GM23338 (cell line): ENCODE measurements around the gene CNTNAP4. TPM values are rescaled to one million over a fixed set of nuclear protein-coding genes. Genes with fewer than 3 reads are reported as not detected.

Experiments used
- ATAC-seq: fragments of 200-7000 bp; cut with Tn5 transposase; 3 replicates; pipeline ENCODE4 v1.9.1; 2020
- DNase-seq: peaks from one replicate; pipeline ENCODE4 v3.0.0-alpha.2; 2015; ENCODE audit warnings: low spot score
- H2AFZ ChIP-seq: fragments of 200-600 bp; sonication (generic); 2 replicates; pipeline ENCODE4 v1.8.0; 2016; ENCODE audit warnings: antibody characterized with exemption, mild to moderate bottlenecking, moderate library complexity
- H3F3A ChIP-seq: fragments of 200-600 bp; sonication (generic); replicated peaks from 2 replicates; pipeline ENCODE4 v1.8.0; 2017; ENCODE audit warnings: antibody characterized with exemption, mixed run types, low read depth
- H3K27ac ChIP-seq: fragments of 200-600 bp; sonication (generic); 2 replicates; pipeline ENCODE4 v1.6.1; 2016; ENCODE audit warnings: low read depth
- H3K27me3 ChIP-seq: fragments of 200-600 bp; sonication (generic); 2 replicates; pipeline ENCODE4 v1.8.0; 2016; ENCODE audit warnings: mild to moderate bottlenecking, mixed run types, moderate library complexity; ENCODE audit not compliant: insufficient read depth
- H3K36me3 ChIP-seq: fragments of 200-600 bp; sonication (generic); 2 replicates; pipeline ENCODE4 v1.8.0; 2016; ENCODE audit warnings: mild to moderate bottlenecking; ENCODE audit not compliant: insufficient read depth
- H3K4me1 ChIP-seq: fragments of 200-600 bp; sonication (generic); 2 replicates; pipeline ENCODE4 v1.8.0; 2016; ENCODE audit warnings: mild to moderate bottlenecking, moderate library complexity; ENCODE audit not compliant: insufficient read depth
- H3K4me2 ChIP-seq: fragments of 200-600 bp; sonication (generic); 2 replicates; pipeline ENCODE4 v1.7.1; 2017; ENCODE audit warnings: mixed run types
- H3K4me3 ChIP-seq: fragments of 200-600 bp; sonication (generic); 2 replicates; pipeline ENCODE4 v1.6.1; 2016; ENCODE audit warnings: mixed run types
- H3K79me2 ChIP-seq: fragments of 200-600 bp; sonication (generic); replicated peaks from 2 replicates; pipeline ENCODE4 v1.8.0; 2017; ENCODE audit warnings: mild to moderate bottlenecking; ENCODE audit not compliant: insufficient read depth
- H3K9me2 ChIP-seq: fragments of 200-600 bp; sonication (generic); 2 replicates; pipeline ENCODE4 v1.8.0; 2017; ENCODE audit not compliant: insufficient read depth
- H4K20me1 ChIP-seq: fragments of 200-600 bp; sonication (generic); replicated peaks from 2 replicates; pipeline ENCODE4 v1.8.0; 2017; ENCODE audit warnings: mild to moderate bottlenecking; ENCODE audit not compliant: insufficient read depth
- H3K27ac Mint-ChIP-seq: 2 replicates; pipeline ENCODE4 v1.8.0; 2020; ENCODE audit warnings: inconsistent platforms, mild to moderate bottlenecking, moderate library complexity, mixed read lengths
- H3K27me3 Mint-ChIP-seq: 3 replicates; pipeline ENCODE4 v1.8.0; 2022; ENCODE audit warnings: low read depth, mild to moderate bottlenecking, moderate library complexity, mixed read lengths, inconsistent platforms; ENCODE audit not compliant: insufficient read depth, poor library complexity
- H3K36me3 Mint-ChIP-seq: 3 replicates; pipeline ENCODE4 v1.8.0; 2021; ENCODE audit warnings: low read depth, mild to moderate bottlenecking, inconsistent platforms, moderate library complexity, mixed read lengths
- H3K4me1 Mint-ChIP-seq: 3 replicates; pipeline ENCODE4 v1.8.0; 2020; ENCODE audit warnings: mild to moderate bottlenecking, inconsistent platforms, mixed read lengths
- H3K4me3 Mint-ChIP-seq: 3 replicates; pipeline ENCODE4 v1.8.0; 2021; ENCODE audit warnings: moderate library complexity, mild to moderate bottlenecking, inconsistent platforms, mixed read lengths
- H3K9me3 Mint-ChIP-seq: 3 replicates; pipeline ENCODE4 v1.8.0; 2020; ENCODE audit warnings: moderate library complexity, mild to moderate bottlenecking, inconsistent platforms, mixed read lengths
- CREB1 ChIP-seq: fragments of 250-450 bp; sonication (Bioruptor Pico); IDR thresholded peaks from 2 replicates; pipeline ENCODE4 v1.5.0; 2020; ENCODE audit warnings: low read depth, mild to moderate bottlenecking, moderate library complexity
- CTCF ChIP-seq, 2 experiments: fragments of 200-600 bp in 1 of 2; sonication (generic) in 1 of 2; conservative IDR thresholded peaks; 2 replicates each; pipeline versions ENCODE4 v1.5.1 to v1.6.1; 2016 to 2017; ENCODE audit warnings: antibody characterized with exemption in 2 of 2, low read depth in 2 of 2, mild to moderate bottlenecking in 2 of 2, moderate library complexity in 1 of 2
- ETS1 ChIP-seq: IDR thresholded peaks from 2 replicates; pipeline ENCODE4 v1.6.1; 2016; ENCODE audit warnings: antibody characterized with exemption
- EZH2 ChIP-seq: fragments of 200-600 bp; sonication (generic); IDR thresholded peaks from one replicate; pipeline ENCODE4 v1.8.0; 2017; ENCODE audit warnings: antibody characterized with exemption, mild to moderate bottlenecking, low read depth; ENCODE audit not compliant: unreplicated experiment
- EZH2phosphoT487 ChIP-seq: fragments of 200-600 bp; sonication (generic); IDR thresholded peaks from one replicate; pipeline ENCODE4 v1.8.1; 2018; ENCODE audit warnings: antibody characterized with exemption; ENCODE audit not compliant: unreplicated experiment
- POLR2AphosphoS5 ChIP-seq: IDR thresholded peaks from 2 replicates; pipeline ENCODE4 v1.6.1; 2016; ENCODE audit warnings: antibody characterized with exemption, low read depth
- REST ChIP-seq: IDR thresholded peaks from one replicate; pipeline ENCODE4 v1.6.1; 2018; ENCODE audit warnings: antibody characterized with exemption; ENCODE audit not compliant: unreplicated experiment
- ZNF114 ChIP-seq: fragments of 250-450 bp; sonication (Bioruptor Pico); IDR thresholded peaks from 2 replicates; pipeline ENCODE4 v1.5.0; 2020; ENCODE audit warnings: mild to moderate bottlenecking, moderate library complexity
- ZNF331 ChIP-seq: fragments of 250-450 bp; sonication (Bioruptor Pico); IDR thresholded peaks from 2 replicates; pipeline ENCODE4 v1.5.0; 2020; ENCODE audit warnings: low read depth, mild to moderate bottlenecking, moderate library complexity
- polyA plus RNA-seq: library from polyadenylated mRNA; unstranded; fragments of >200 nt; fragmentation: Nextera tagmentation; extraction: Ambion mirVana; gene quantifications from 2 replicates; pipeline ENCODE4 v1.2.1, GENCODE V29; 2016
- total RNA-seq: library from RNA; depleted of rRNA; stranded (reverse); fragments of >200 nt; shearing (Covaris generic); gene quantifications from 2 replicates; pipeline ENCODE4 v1.2.3, GENCODE V29; 2014

CNTNAP4 gene
- total and polyA plus RNA-seq, 2 experiments from 2014 or later: not detected

GRCh38 chr16:76428858-76429257, 151.7 kb downstream of the CNTNAP4 start (continued):
- TF ChIP-seq ZNF114 (CRISPR knock-in tag): no peak
- TF ChIP-seq ETS1: no peak
- no peak for TF ChIP-seq REST
- TF ChIP-seq EZH2phosphoT487: no peak
- TF ChIP-seq ZNF331: no peak
- TF ChIP-seq EZH2: no peak
- no peak for TF ChIP-seq CTCF (conservative IDR thresholded peaks at IDR 0.05; ENCODE audit: low read depth in 2 of 2)

GRCh38 chr16:76441391-76441790, 164.2 kb downstream of the CNTNAP4 start:
- ATAC-seq (no peak), DNase-seq (no peak)
- Histone ChIP-seq H3K4me1 (no peaks in the 10 kb centered on the region), H4K20me1 (no peaks in the 10 kb centered on the region), H3K36me3 (no peaks in the 10 kb centered on the region), H3K79me2 (no peaks in the 10 kb centered on the region), H3K4me2 (no peak overlapping the region), H3K9me2 (no peaks in the 10 kb centered on the region), H2AFZ (no peak overlapping the region), H3K4me3 (no peak overlapping the region), H3K27me3 (no peaks in the 10 kb centered on the region), H3F3A (no peaks in the 10 kb centered on the region), H3K27ac (no peak overlapping the region)
- peaks cover 3% of the 10 kb centered on the region; the same call in 2 of the 3 replicates for H3K36me3 Mint-ChIP-seq
- peaks cover 76% of the 10 kb centered on the region for H3K9me3 Mint-ChIP-seq
- peaks cover 4% of the 10 kb centered on the region for H3K27me3 Mint-ChIP-seq
- H3K4me1 Mint-ChIP-seq: no peaks in the 10 kb centered on the region
- TF ChIP-seq ZNF114 (CRISPR knock-in tag) (no peak), CREB1 (CRISPR knock-in tag) (no peak), CTCF (conservative IDR thresholded peaks at IDR 0.05; ENCODE audit: low read depth in 2 of 2) (no peak), EZH2 (no peak), POLR2AphosphoS5 (no peak), ZNF331 (no peak), REST (no peak), EZH2phosphoT487 (no peak)
- H3K27ac Mint-ChIP-seq: no peak overlapping the region
- H3K4me3 Mint-ChIP-seq: no peak overlapping the region
